Measurements from ENCODE around the gene WWOX. TPM values are rescaled to one million over a fixed set of nuclear protein-coding genes. Genes with fewer than 3 reads are reported as not detected.

Gene WWOX
- total and polyA plus RNA-seq, 4 donors = 5.4 to 61.5 (median 18.4) TPM

DNA sequence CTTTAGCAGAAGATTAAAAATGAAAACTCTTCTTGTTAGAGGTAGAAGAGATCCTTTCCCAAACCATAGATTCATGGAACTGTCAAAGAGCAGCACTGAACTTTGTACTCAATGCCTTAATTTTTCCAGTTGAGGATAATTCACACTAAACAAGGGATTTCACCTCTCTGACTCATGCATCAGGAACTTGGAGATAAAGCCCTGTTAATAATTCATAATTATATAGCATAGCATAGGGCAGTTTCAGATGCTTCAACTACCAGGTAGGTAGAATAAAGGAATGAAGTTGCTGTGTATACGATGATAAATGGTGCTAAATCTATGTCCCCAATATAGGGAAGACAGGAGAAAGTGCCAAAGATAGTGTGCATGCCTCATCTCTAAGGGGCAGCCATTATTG lies 1050.7 kb downstream of the WWOX start:
- TF ChIP-seq, protein P1, sequence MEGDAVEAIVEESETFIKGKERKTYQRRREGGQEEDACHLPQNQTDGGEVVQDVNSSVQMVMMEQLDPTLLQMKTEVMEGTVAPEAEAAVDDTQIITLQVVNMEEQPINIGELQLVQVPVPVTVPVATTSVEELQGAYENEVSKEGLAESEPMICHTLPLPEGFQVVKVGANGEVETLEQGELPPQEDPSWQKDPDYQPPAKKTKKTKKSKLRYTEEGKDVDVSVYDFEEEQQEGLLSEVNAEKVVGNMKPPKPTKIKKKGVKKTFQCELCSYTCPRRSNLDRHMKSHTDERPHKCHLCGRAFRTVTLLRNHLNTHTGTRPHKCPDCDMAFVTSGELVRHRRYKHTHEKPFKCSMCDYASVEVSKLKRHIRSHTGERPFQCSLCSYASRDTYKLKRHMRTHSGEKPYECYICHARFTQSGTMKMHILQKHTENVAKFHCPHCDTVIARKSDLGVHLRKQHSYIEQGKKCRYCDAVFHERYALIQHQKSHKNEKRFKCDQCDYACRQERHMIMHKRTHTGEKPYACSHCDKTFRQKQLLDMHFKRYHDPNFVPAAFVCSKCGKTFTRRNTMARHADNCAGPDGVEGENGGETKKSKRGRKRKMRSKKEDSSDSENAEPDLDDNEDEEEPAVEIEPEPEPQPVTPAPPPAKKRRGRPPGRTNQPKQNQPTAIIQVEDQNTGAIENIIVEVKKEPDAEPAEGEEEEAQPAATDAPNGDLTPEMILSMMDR (IDR thresholded peaks at IDR 0.05; ENCODE audit: control extremely low read depth, extremely low read depth) = no peak
- DNase-seq (no peak), ATAC-seq (ENCODE audit: insufficient read depth, low FRiP score) (no peak)
- Histone ChIP-seq H3K36me3 (ENCODE audit: control insufficient read depth in 4 of 4, insufficient read depth in 4 of 4, low read length in 4 of 4) (no peaks in the 10 kb centered on the region), H3K27me3 (ENCODE audit: control insufficient read depth in 3 of 3, insufficient read depth in 3 of 3, low read length in 2 of 3) (no peaks in the 10 kb centered on the region), H3K4me1 (ENCODE audit: control insufficient read depth in 5 of 5, insufficient read depth in 5 of 5, low read length in 5 of 5) (peaks cover 0 to 1% (median 0%) of the 10 kb centered on the region in 5 donors), H3K9ac (ENCODE audit: insufficient read depth in 1 of 2, low read length in 2 of 2) (no peak overlapping the region), H3K27ac (ENCODE audit: low read depth in 1 of 2, low read length in 1 of 2) (no peak overlapping the region), H3K4me3 (no peak overlapping the region), H3K9me3 (ENCODE audit: control insufficient read depth in 4 of 4, insufficient read depth in 3 of 4, low read length in 3 of 4) (peaks cover 0 to 2% (median 0%) of the 10 kb centered on the region in 4 donors)
- WGBS, 2 donors = 0 to 95% methylated on average over 1 of the region's 1 CpG

DNA sequence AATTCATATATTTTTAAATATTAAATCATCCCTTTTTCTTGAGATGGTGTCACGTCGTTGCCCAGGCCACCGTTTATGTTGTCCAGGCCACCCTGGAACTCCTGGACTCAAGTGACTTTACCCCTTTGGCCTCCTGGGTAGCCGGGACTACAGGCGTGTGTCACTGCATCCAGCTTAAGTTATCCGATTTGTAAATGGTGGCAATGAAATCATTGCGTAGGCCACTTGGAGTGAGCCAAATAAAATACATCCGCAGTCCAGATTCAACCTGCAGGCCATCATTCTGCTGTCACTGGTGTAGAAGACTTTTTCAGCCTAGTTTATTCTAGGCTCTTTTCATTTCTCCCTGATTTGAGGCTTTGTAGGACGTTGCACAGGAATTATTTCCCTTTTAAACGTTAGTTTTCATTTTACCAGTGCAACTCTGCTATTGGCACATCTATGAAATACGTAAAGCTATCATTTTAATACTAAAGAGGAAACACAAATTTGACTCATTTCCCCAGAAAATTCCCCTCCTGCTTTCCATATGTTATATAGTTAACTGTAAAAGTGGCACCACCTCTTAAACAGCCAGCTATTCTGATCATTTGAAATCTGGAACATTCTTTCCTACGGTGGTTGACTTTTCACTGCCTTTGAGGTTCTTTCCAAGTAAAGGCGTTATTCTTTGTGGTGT lies 1051.3 kb downstream of the WWOX start:
- DNase-seq (no peak), ATAC-seq (ENCODE audit: insufficient read depth, low FRiP score) (no peak)
- Histone ChIP-seq H3K27ac (ENCODE audit: low read depth in 1 of 2, low read length in 1 of 2) (no peak overlapping the region), H3K4me1 (ENCODE audit: control insufficient read depth in 5 of 5, insufficient read depth in 5 of 5, low read length in 5 of 5) (peaks cover 0 to 1% (median 0%) of the 10 kb centered on the region in 5 donors), H3K9me3 (ENCODE audit: control insufficient read depth in 4 of 4, insufficient read depth in 3 of 4, low read length in 3 of 4) (peaks cover 0 to 2% (median 0%) of the 10 kb centered on the region in 4 donors), H3K4me3 (no peak overlapping the region), H3K9ac (ENCODE audit: insufficient read depth in 1 of 2, low read length in 2 of 2) (no peak overlapping the region), H3K36me3 (ENCODE audit: control insufficient read depth in 4 of 4, insufficient read depth in 4 of 4, low read length in 4 of 4) (no peaks in the 10 kb centered on the region), H3K27me3 (ENCODE audit: control insufficient read depth in 3 of 3, insufficient read depth in 3 of 3, low read length in 2 of 3) (no peaks in the 10 kb centered on the region)
- WGBS, 2 donors = 73 to 89% methylated on average over 13 of the region's 13 CpGs
- TF ChIP-seq, protein P1 (IDR thresholded peaks at IDR 0.05; ENCODE audit: control extremely low read depth, extremely low read depth) = no peak

DNA sequence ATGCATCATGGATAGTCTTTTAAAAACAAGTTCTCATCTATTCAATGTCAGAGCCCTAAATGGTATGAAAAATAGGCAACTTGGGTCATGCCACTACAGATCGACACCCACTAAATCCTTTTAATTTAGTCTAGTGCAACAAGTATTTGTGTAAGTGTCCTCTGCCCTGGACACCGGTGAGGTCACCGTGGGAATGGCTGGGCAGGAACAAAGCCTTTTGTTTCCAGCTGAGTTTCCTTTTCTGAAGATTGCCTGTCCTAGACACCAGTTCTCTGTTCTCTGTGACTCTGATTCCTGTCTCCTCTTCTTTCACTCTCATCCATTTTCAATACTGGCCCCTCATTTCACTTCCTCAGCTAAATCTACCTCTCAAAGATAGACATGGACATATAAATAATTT lies 1054.6 kb downstream of the WWOX start:
- DNase-seq = no peak
- TF ChIP-seq, protein P1 (IDR thresholded peaks at IDR 0.05; ENCODE audit: control extremely low read depth, extremely low read depth) = no peak
- Histone ChIP-seq H3K9me3 (ENCODE audit: control insufficient read depth in 4 of 4, insufficient read depth in 3 of 4, low read length in 3 of 4) (peaks cover 0 to 2% (median 0%) of the 10 kb centered on the region in 4 donors), H3K4me1 (ENCODE audit: control insufficient read depth in 5 of 5, insufficient read depth in 5 of 5, low read length in 5 of 5) (peaks cover 0 to 1% (median 0%) of the 10 kb centered on the region in 5 donors), H3K4me3 (no peak overlapping the region), H3K36me3 (ENCODE audit: control insufficient read depth in 4 of 4, insufficient read depth in 4 of 4, low read length in 4 of 4) (no peaks in the 10 kb centered on the region), H3K9ac (ENCODE audit: insufficient read depth in 1 of 2, low read length in 2 of 2) (no peak overlapping the region), H3K27me3 (ENCODE audit: control insufficient read depth in 3 of 3, insufficient read depth in 3 of 3, low read length in 2 of 3) (no peaks in the 10 kb centered on the region), H3K27ac (ENCODE audit: low read depth in 1 of 2, low read length in 1 of 2) (no peak overlapping the region)
- ATAC-seq (ENCODE audit: insufficient read depth, low FRiP score) = no peak
- 63 to 75% methylated on average over 3 of the region's 3 CpGs for whole genome bisulfite sequencing, 2 donors
